GM10248 (cell line): ENCODE measurements around the gene GLT6D1.

Experiments used
- CTCF ChIA-PET: fragments of 300-600 bp; sonication (Branson Sonifier 250); formaldehyde crosslinking; extraction: SDS; loops from one replicate; lab custom pipeline; 2021; ENCODE audit warnings: antibody characterized with exemption; lab: Yijun Ruan, JAX
- POLR2A ChIA-PET: fragments of 350-650 bp; sonication (Branson Sonifier 250); formaldehyde crosslinking; extraction: SDS; loops from one replicate; lab custom pipeline; 2020; ENCODE audit warnings: antibody characterized with exemption; lab: Yijun Ruan, JAX
- DNase-seq: peaks from one replicate; pipeline ENCODE4 v3.0.0; 2012; ENCODE audit errors: extremely low spot score
- CTCF ChIP-seq: IDR thresholded peaks from 2 replicates; pipeline ENCODE4 v1.5.1; 2012; ENCODE audit warnings: mild to moderate bottlenecking, low read depth; ENCODE audit errors: extremely low read depth, missing control alignments, control extremely low read depth

The GLT6D1 gene

DNA sequence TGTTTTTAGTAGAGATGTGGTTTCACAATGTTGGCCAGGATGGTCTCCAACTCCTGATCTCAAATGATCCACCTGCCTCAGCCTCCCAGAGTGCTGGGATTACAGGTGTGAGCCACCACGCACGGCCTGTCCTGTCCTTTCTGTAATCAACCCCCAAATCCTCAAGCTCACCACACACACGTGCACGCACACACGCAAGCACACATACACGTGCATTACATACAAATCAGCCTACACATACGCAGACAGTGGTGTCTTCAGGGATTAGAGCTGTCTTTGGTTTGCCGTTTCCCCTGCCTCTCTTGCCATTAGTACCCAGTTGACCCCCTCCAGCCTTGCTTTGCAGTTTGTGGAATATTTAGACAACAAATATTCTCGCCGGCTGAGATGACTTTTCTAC is 6.5 kb downstream of the GLT6D1 start:
- TF ChIP-seq CTCF = no peak
- ChIA-PET CTCF (interaction anchor here (2.1 kb wide), 1 partner anchor 10 kb away, joined by 5 read pairs; no protein-coding TSS in a partner anchor), POLR2A (no interaction called here)
- no peak for DNase-seq

DNA sequence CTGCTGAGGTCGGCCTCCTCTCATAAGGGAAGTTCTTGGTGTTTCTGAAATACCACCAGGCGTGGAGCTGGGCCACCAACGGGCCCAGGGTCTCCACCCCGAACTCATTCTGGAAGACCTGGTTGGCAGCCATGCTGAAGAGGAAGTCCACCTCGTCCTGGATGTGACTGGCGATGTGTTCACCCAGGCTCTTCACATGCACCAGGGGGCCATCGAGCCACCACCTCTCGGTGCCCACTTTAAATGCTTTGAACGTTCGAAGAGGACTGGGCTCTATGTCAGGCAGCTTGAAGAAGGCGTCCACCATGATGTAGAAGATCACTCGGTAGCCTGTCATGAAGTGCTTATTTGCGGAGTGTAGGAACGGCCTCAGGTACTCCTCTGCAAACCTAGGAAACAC is 15.1 kb downstream of the GLT6D1 start:
- ChIA-PET CTCF (interaction anchor here (1.2 kb wide), 1 partner anchor 641 kb away, joined by 3 read pairs; no protein-coding TSS in a partner anchor), POLR2A (no interaction called here)
- TF ChIP-seq CTCF = no peak
- DNase-seq = no peak

DNA sequence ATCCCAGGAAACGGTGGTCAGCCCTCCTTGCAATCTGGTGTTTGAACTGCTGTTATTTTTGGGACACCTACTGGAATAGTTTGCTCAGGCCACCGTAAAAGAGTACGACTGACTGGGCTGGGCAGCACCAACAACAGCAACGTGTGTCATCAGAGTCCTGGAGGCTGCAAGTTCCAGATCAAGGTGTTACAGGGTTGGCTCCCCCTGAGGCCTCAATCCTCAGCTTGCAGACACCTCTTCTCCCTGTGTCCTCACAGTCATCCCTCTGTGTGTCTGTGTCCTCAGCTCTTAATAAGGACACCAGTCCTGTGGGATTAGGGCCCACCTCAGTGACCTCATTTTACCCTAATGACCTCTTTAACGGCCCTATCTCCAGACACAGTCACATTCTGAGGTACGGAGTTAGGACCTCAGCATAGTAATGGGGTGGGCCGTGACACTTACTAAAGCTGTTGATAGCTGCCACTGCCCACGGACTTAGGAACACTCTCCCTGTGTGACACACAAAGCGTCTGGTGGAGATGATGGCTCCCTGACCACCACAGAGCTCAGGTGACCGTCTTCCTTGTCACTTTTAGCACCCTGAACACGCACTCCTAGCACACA is 16.8 kb downstream of the GLT6D1 start:
- DNase-seq = no peak
- CTCF ChIA-PET = interaction anchor here (1.4 kb wide), 1 partner anchor 10 kb away, joined by 5 read pairs; no protein-coding TSS in a partner anchor
- POLR2A ChIA-PET = no interaction called here
- no peak for TF ChIP-seq CTCF

DNA sequence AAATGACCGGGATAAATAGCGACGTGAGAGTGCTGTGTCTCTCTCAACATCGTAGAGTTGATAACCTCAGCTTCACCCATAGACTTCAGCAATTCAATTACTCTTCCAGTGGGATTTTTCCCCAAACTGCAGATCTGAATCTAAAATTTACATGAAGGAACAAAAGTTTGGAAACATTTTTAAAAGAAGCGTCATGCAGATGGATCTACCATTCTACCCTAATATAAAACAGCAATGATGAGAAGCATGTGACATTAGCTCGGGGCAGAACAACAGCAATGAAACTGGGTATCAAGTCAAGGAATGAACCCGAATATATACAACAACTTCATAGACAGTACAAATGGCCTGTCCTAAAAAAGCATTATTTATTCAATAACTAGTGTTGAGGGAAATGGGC is 18.8 kb downstream of the GLT6D1 start:
- no peak for TF ChIP-seq CTCF
- no peak for DNase-seq
- CTCF ChIA-PET = no interaction called here
- POLR2A ChIA-PET = no interaction called here

GRCh38 chr9:135619599-135619886 is 19.8 kb downstream of the GLT6D1 start:
- CTCF ChIA-PET = no interaction called here
- POLR2A ChIA-PET = no interaction called here
- no peak for TF ChIP-seq CTCF
- DNase-seq = no peak

- POLR2A ChIA-PET = no interaction called here
- CTCF ChIA-PET = no interaction called here
- TF ChIP-seq CTCF = no peak
- DNase-seq = no peak
These were observed 20.3 kb downstream of the GLT6D1 start for GRCh38 chr9:135618866-135619598.
